Gastrocnemius medialis (tissue), 4 donors: ENCODE results near the gene FFAR3. TPM values are rescaled to one million over a fixed set of nuclear protein-coding genes. Genes with fewer than 3 reads are reported as not detected.

ENCODE experiments used
- ATAC-seq, 2 donors: fragments of 150-250 bp; one replicate each; pipeline ENCODE4 v1.9.1; 2016
- DNase-seq, 2 donors: peaks; one replicate each; pipeline ENCODE4 v3.0.0-alpha.2; 2019
- H3K27ac ChIP-seq, 4 donors: fragments of 200-600 bp; sonication (generic); 1 replicate in 1 of 4; 2 replicates in 3 of 4; pipeline ENCODE4 v1.5.1; 2016 to 2018; ENCODE audit warnings: mild to moderate bottlenecking in 2 of 4, moderate library complexity in 1 of 4
- H3K27me3 ChIP-seq, 3 donors: fragments of 200-600 bp; sonication (generic) in 2 of 3; 1 replicate in 1 of 3; 2 replicates in 2 of 3; pipeline versions ENCODE4 v1.5.1 to v1.6.0; 2016 to 2019; ENCODE audit warnings: mild to moderate bottlenecking in 1 of 3, moderate library complexity in 1 of 3
- H3K36me3 ChIP-seq, 2 donors: fragments of 200-600 bp; sonication (generic) in 1 of 2; one replicate each; pipeline ENCODE4 v1.5.1; 2017 to 2018
- H3K4me1 ChIP-seq, 2 donors: fragments of 200-600 bp; sonication (generic) in 1 of 2; one replicate each; pipeline ENCODE4 v1.5.1; 2016 to 2017; ENCODE audit warnings: mild to moderate bottlenecking in 2 of 2
- H3K4me3 ChIP-seq, 4 donors: fragments of 200-600 bp; sonication (generic) in 3 of 4; 1 replicate in 1 of 4; 2 replicates in 3 of 4; pipeline ENCODE4 v1.5.1; 2016 to 2019; ENCODE audit warnings: mild to moderate bottlenecking in 2 of 4
- H3K9me3 ChIP-seq, 3 donors: fragments of 200-600 bp; sonication (generic) in 2 of 3; 1 replicate in 1 of 3; 2 replicates in 2 of 3; pipeline ENCODE4 v1.5.1; 2016 to 2019
- POLR2A ChIP-seq, 2 donors: fragments of 450-650 bp; IDR thresholded peaks; one replicate each; pipeline ENCODE4 v1.6.1; 2017; ENCODE audit warnings: antibody characterized with exemption in 2 of 2, mild to moderate bottlenecking in 2 of 2, moderate library complexity in 2 of 2
- in situ Hi-C, 4 donors: fragments of 200-750 bp; cut with MboI; loops; one replicate each; pipeline versions ENCODE4 v1.15.0 to v1.8.0; 2017; ENCODE audit warnings: low sequenced_read_pairs in 4 of 4
- intact Hi-C: fragments of 100-400 bp; cut with DNase I; formaldehyde crosslinking; loops from one replicate; pipeline ENCODE4 v1.15.1; 2023; ENCODE audit warnings: low total_unique reads
- total RNA-seq, 4 donors: library from RNA; depleted of rRNA; stranded (reverse); fragments of >200 nt; gene quantifications; one replicate each; pipeline versions ENCODE4 v1.1.0 to v1.2.3, GENCODE V29; 2016
- TF ChIP-seq, protein P1 (sequence below), 5 experiments: fragments of 450-650 bp in 3 of 5; fragments of 200-600 bp in 2 of 5; sonication (generic) in 2 of 5; IDR thresholded peaks in 4 of 5; conservative IDR thresholded peaks in 1 of 5; 1 replicate in 4 of 5; 2 replicates in 1 of 5; pipeline ENCODE4 v1.5.1; 2016 to 2019; ENCODE audit warnings: antibody characterized with exemption in 5 of 5, mild to moderate bottlenecking in 3 of 5, moderate library complexity in 3 of 5

The FFAR3 gene
- total RNA-seq, 4 donors from 2014 or later: not detected

DNA sequence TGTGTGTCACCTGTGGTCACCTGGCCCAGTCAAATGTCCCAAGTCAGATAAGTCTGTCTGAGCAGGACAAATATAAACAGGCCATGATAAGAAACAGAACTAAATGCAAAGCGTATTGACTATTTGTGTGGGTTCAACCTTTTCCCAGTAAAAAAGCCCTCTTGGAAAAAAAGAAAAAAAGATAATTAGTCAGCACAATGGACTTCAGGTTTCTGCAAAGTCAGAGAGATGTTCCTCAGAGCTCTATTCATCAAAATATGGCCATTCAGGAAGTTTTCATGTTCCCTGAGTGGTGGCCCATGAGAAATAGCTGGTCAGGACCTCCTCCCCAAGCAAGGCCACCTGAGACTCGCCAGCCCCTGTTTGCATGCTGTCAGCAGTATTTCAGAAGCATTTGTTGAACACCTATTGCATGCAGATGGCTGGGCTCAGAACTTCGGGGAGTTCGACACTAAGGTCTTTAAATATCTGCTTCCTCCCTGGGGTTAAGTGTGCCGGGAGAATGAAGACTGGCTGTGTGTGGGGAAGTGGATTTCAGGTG is 2.7 kb downstream of the FFAR3 start:
- no peaks in the 10 kb centered on the region for H3K4me1 ChIP-seq
- no peak for ATAC-seq
- no peak for TF ChIP-seq POLR2A (IDR thresholded peaks at IDR 0.05)
- TF ChIP-seq, protein P1, sequence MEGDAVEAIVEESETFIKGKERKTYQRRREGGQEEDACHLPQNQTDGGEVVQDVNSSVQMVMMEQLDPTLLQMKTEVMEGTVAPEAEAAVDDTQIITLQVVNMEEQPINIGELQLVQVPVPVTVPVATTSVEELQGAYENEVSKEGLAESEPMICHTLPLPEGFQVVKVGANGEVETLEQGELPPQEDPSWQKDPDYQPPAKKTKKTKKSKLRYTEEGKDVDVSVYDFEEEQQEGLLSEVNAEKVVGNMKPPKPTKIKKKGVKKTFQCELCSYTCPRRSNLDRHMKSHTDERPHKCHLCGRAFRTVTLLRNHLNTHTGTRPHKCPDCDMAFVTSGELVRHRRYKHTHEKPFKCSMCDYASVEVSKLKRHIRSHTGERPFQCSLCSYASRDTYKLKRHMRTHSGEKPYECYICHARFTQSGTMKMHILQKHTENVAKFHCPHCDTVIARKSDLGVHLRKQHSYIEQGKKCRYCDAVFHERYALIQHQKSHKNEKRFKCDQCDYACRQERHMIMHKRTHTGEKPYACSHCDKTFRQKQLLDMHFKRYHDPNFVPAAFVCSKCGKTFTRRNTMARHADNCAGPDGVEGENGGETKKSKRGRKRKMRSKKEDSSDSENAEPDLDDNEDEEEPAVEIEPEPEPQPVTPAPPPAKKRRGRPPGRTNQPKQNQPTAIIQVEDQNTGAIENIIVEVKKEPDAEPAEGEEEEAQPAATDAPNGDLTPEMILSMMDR (IDR thresholded peaks at IDR 0.05 in 4 of 5, conservative IDR thresholded peaks at IDR 0.05 in 1 of 5): no peak
- H3K27ac ChIP-seq: no peak overlapping the region
- H3K4me3 ChIP-seq: no peak overlapping the region
- in situ Hi-C loops: no loop called here
- intact Hi-C loops: no loop called here
- H3K9me3 ChIP-seq: no peaks in the 10 kb centered on the region
- no peaks in the 10 kb centered on the region for H3K36me3 ChIP-seq
- DNase-seq: no peak
- H3K27me3 ChIP-seq: no peaks in the 10 kb centered on the region

DNA sequence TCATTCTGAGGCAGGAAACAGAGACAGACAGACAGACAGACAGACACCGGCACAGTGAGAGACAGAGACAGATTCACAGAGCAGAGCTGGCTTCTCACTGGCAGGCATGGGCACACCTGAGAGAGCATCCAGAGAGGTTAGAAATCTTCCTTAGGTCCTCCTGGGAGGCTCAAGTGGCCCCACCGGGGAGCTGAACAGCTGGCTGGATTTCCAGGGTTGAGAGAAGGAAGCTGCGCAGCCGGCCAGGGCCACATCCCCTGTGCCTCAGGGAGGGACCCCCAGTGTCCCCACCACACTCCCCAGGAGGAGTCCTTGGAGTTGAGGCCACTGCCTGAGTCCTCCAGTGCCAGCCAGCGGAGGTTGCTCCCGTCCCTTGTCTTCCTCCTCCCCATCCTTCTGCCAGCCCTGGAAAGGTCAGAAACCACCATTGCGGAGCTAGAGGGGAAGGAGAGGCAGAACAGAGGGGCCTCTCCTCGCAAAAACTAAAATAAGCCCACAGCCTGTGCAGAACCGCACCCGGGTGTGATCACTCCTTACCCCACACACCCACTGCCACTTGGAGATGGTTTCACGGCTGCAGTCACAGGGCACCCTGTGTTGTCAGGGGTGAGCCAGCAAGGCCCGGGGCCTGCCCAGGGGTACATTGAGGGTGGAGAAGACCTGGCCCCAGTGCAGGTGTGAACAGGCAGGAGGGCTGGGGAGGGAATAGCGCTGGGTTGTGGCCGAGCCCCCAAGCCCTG is 4.2 kb downstream of the FFAR3 start:
- DNase-seq (no peak), ATAC-seq (no peak)
- Histone ChIP-seq H3K4me3 (no peak overlapping the region), H3K9me3 (no peaks in the 10 kb centered on the region), H3K36me3 (no peaks in the 10 kb centered on the region), H3K4me1 (no peaks in the 10 kb centered on the region), H3K27me3 (no peaks in the 10 kb centered on the region), H3K27ac (no peak overlapping the region)
- in situ Hi-C loops (no loop called here), intact Hi-C loops (no loop called here)
- TF ChIP-seq POLR2A (IDR thresholded peaks at IDR 0.05): no peak
- TF ChIP-seq, protein P1 (IDR thresholded peaks at IDR 0.05 in 4 of 5, conservative IDR thresholded peaks at IDR 0.05 in 1 of 5): no peak

DNA sequence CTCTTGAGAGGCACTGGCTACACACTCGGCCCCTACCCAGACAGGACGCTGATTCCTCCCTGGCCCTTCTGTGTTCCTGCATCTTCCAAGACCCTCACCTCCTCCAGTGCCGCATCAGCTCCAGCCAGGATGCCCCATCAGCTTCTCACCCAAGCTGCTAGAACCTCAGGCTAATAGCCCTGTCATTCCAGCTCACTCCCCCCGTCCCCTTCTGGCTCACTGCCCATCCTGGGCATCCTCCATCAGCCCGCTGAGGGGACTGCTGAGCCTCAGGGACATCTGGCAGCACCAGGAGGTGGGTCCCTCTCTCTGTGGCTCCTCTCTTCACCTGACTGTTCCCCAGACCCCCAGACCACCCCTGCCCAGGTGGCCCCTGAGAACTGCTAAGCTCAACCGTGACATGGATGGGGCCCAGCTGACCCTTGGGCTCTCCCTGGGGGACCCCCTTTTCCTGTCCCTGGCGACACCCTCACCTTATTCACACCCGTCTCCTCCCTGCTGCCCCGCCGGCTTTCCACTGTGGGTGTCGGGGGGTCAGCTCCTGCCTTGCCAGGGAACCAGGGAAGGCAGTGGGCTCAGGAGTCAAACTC is 4.8 kb downstream of the FFAR3 start:
- ATAC-seq (no peak), DNase-seq (no peak)
- intact Hi-C loops: no loop called here
- H3K27me3 ChIP-seq: no peaks in the 10 kb centered on the region
- no peaks in the 10 kb centered on the region for H3K9me3 ChIP-seq
- no peaks in the 10 kb centered on the region for H3K36me3 ChIP-seq
- H3K4me3 ChIP-seq: no peak overlapping the region
- H3K4me1 ChIP-seq: no peaks in the 10 kb centered on the region
- no peak overlapping the region for H3K27ac ChIP-seq
- TF ChIP-seq, protein P1 (IDR thresholded peaks at IDR 0.05 in 4 of 5, conservative IDR thresholded peaks at IDR 0.05 in 1 of 5): no peak
- no peak for TF ChIP-seq POLR2A (IDR thresholded peaks at IDR 0.05)
- in situ Hi-C loops: no loop called here

GRCh38 chr19:35363711-35364425 is 5.6 kb downstream of the FFAR3 start:
- Histone ChIP-seq H3K9me3 (no peaks in the 10 kb centered on the region), H3K4me3 (no peak overlapping the region), H3K36me3 (no peaks in the 10 kb centered on the region), H3K27me3 (peaks cover 0 to 1% (median 0%) of the 10 kb centered on the region in 3 donors), H3K4me1 (no peaks in the 10 kb centered on the region), H3K27ac (no peak overlapping the region)
- in situ Hi-C loops: no loop called here
- no peak for TF ChIP-seq POLR2A (IDR thresholded peaks at IDR 0.05)
- TF ChIP-seq, protein P1 (IDR thresholded peaks at IDR 0.05 in 4 of 5, conservative IDR thresholded peaks at IDR 0.05 in 1 of 5): no peak
- intact Hi-C loops: no loop called here
- ATAC-seq (no peak), DNase-seq (no peak)
